ENCODE measurements around the gene ARF3.

DNA sequence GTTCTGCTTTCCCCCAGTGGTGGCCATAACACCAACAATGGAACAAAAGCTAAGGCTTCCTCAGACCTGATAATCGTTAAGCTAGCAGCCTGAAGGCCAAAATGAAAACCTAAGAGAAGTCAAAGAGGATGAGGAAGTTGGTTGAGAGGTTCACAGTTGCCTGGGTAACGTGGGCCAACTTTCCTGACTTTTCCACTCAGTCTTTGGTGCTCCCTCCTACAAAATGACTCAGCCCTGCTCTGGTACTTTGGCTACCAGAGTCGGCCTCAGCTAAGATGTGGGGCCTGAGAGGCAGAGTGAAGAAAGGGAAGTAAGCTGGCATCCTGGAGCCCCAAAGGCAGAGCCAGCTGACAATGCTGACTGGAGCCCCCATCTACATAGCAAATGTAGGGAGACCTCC is 17.1 kb downstream of the ARF3 start:
- TF ChIP-seq, protein P1, sequence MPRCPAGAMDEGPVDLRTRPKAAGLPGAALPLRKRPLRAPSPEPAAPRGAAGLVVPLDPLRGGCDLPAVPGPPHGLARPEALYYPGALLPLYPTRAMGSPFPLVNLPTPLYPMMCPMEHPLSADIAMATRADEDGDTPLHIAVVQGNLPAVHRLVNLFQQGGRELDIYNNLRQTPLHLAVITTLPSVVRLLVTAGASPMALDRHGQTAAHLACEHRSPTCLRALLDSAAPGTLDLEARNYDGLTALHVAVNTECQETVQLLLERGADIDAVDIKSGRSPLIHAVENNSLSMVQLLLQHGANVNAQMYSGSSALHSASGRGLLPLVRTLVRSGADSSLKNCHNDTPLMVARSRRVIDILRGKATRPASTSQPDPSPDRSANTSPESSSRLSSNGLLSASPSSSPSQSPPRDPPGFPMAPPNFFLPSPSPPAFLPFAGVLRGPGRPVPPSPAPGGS (CRISPR knock-in tag; IDR thresholded peaks at IDR 0.05), result no peak
- TF ChIP-seq ZNF598 (CRISPR knock-in tag; IDR thresholded peaks at IDR 0.05; ENCODE audit: borderline replicate concordance) (no peak), TGIF2 (CRISPR knock-in tag; IDR thresholded peaks at IDR 0.05) (no peak), SP1 (IDR thresholded peaks at IDR 0.05) (no peak), SP1 (CRISPR knock-in tag; IDR thresholded peaks at IDR 0.05) (no peak), SAP130 (CRISPR knock-in tag; IDR thresholded peaks at IDR 0.05; ENCODE audit: low read depth) (no peak), HOXA3 (CRISPR knock-in tag; IDR thresholded peaks at IDR 0.05) (no peak), EZH2 (conservative IDR thresholded peaks at IDR 0.05; ENCODE audit: low read depth, low read length) (no peak), JUN (CRISPR knock-in tag; IDR thresholded peaks at IDR 0.05) (no peak)
- TF ChIP-seq, protein P2, sequence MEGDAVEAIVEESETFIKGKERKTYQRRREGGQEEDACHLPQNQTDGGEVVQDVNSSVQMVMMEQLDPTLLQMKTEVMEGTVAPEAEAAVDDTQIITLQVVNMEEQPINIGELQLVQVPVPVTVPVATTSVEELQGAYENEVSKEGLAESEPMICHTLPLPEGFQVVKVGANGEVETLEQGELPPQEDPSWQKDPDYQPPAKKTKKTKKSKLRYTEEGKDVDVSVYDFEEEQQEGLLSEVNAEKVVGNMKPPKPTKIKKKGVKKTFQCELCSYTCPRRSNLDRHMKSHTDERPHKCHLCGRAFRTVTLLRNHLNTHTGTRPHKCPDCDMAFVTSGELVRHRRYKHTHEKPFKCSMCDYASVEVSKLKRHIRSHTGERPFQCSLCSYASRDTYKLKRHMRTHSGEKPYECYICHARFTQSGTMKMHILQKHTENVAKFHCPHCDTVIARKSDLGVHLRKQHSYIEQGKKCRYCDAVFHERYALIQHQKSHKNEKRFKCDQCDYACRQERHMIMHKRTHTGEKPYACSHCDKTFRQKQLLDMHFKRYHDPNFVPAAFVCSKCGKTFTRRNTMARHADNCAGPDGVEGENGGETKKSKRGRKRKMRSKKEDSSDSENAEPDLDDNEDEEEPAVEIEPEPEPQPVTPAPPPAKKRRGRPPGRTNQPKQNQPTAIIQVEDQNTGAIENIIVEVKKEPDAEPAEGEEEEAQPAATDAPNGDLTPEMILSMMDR (CRISPR knock-in tag; IDR thresholded peaks at IDR 0.05), result no peak
- TF ChIP-seq, protein P3, sequence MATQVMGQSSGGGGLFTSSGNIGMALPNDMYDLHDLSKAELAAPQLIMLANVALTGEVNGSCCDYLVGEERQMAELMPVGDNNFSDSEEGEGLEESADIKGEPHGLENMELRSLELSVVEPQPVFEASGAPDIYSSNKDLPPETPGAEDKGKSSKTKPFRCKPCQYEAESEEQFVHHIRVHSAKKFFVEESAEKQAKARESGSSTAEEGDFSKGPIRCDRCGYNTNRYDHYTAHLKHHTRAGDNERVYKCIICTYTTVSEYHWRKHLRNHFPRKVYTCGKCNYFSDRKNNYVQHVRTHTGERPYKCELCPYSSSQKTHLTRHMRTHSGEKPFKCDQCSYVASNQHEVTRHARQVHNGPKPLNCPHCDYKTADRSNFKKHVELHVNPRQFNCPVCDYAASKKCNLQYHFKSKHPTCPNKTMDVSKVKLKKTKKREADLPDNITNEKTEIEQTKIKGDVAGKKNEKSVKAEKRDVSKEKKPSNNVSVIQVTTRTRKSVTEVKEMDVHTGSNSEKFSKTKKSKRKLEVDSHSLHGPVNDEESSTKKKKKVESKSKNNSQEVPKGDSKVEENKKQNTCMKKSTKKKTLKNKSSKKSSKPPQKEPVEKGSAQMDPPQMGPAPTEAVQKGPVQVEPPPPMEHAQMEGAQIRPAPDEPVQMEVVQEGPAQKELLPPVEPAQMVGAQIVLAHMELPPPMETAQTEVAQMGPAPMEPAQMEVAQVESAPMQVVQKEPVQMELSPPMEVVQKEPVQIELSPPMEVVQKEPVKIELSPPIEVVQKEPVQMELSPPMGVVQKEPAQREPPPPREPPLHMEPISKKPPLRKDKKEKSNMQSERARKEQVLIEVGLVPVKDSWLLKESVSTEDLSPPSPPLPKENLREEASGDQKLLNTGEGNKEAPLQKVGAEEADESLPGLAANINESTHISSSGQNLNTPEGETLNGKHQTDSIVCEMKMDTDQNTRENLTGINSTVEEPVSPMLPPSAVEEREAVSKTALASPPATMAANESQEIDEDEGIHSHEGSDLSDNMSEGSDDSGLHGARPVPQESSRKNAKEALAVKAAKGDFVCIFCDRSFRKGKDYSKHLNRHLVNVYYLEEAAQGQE (IDR thresholded peaks at IDR 0.05; ENCODE audit: borderline replicate concordance in 1 of 2, low read depth in 1 of 2, low read length in 2 of 2), result no peak
- TF ChIP-seq, protein P4, sequence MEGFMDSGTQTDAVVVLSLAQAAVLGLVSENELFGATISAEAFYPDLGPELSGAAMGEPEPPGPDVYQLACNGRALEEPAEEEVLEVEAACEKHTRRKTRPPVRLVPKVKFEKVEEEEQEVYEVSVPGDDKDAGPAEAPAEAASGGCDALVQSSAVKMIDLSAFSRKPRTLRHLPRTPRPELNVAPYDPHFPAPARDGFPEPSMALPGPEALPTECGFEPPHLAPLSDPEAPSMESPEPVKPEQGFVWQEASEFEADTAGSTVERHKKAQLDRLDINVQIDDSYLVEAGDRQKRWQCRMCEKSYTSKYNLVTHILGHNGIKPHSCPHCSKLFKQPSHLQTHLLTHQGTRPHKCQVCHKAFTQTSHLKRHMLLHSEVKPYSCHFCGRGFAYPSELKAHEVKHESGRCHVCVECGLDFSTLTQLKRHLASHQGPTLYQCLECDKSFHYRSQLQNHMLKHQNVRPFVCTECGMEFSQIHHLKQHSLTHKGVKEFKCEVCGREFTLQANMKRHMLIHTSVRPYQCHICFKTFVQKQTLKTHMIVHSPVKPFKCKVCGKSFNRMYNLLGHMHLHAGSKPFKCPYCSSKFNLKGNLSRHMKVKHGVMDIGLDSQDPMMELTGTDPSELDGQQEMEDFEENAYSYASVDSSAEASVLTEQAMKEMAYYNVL (CRISPR knock-in tag; IDR thresholded peaks at IDR 0.05; ENCODE audit: borderline replicate concordance), result no peak
- TF ChIP-seq, protein P5, sequence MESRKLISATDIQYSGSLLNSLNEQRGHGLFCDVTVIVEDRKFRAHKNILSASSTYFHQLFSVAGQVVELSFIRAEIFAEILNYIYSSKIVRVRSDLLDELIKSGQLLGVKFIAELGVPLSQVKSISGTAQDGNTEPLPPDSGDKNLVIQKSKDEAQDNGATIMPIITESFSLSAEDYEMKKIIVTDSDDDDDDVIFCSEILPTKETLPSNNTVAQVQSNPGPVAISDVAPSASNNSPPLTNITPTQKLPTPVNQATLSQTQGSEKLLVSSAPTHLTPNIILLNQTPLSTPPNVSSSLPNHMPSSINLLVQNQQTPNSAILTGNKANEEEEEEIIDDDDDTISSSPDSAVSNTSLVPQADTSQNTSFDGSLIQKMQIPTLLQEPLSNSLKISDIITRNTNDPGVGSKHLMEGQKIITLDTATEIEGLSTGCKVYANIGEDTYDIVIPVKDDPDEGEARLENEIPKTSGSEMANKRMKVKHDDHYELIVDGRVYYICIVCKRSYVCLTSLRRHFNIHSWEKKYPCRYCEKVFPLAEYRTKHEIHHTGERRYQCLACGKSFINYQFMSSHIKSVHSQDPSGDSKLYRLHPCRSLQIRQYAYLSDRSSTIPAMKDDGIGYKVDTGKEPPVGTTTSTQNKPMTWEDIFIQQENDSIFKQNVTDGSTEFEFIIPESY (CRISPR knock-in tag; IDR thresholded peaks at IDR 0.05), result no peak
- TF ChIP-seq, protein P6, sequence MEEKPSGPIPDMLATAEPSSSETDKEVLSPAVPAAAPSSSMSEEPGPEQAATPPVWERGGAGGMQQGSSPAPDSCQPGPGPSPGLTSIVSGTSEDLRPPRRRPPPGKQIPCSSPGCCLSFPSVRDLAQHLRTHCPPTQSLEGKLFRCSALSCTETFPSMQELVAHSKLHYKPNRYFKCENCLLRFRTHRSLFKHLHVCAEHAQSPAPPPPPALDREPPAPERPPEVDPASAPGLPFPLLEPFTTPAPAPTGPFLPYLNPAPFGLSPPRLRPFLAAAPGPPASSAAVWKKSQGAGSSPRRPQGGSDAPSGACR (CRISPR knock-in tag; IDR thresholded peaks at IDR 0.05), result no peak

Data from HepG2 (cell line).